Esophagus (tissue), 2 donors: ENCODE data around the gene PLXNB1. TPM values are rescaled to one million over a fixed set of nuclear protein-coding genes. Genes with fewer than 3 reads are reported as not detected.

Experiments
- H3K27ac ChIP-seq, 2 donors: one replicate each; pipeline ENCODE4 v1.5.1; 2013; ENCODE audit warnings: low read depth in 2 of 2, mild to moderate bottlenecking in 2 of 2, inconsistent platforms in 1 of 2, low read length in 1 of 2, moderate library complexity in 1 of 2
- H3K27me3 ChIP-seq, 2 donors: one replicate each; pipeline ENCODE4 v1.6.1; 2013; ENCODE audit warnings: low read length in 2 of 2, control low read depth in 1 of 2, mild to moderate bottlenecking in 1 of 2; ENCODE audit not compliant: insufficient read depth in 2 of 2, control insufficient read depth in 1 of 2
- H3K36me3 ChIP-seq, 2 donors: one replicate each; pipeline ENCODE4 v1.6.1; 2013; ENCODE audit warnings: low read length in 1 of 2; ENCODE audit not compliant: control insufficient read depth in 2 of 2, insufficient read depth in 2 of 2
- H3K4me1 ChIP-seq, 2 donors: one replicate each; pipeline ENCODE4 v1.6.1; 2013; ENCODE audit warnings: low read length in 1 of 2; ENCODE audit not compliant: control insufficient read depth in 2 of 2, insufficient read depth in 2 of 2
- H3K4me3 ChIP-seq, 2 donors: one replicate each; pipeline ENCODE4 v1.5.1; 2013; ENCODE audit warnings: low read length in 2 of 2, mild to moderate bottlenecking in 2 of 2, low read depth in 1 of 2, moderate library complexity in 1 of 2
- H3K9me3 ChIP-seq, 2 donors: one replicate each; pipeline ENCODE4 v1.6.1; 2013; ENCODE audit warnings: mild to moderate bottlenecking in 2 of 2, low read depth in 1 of 2, low read length in 1 of 2, moderate library complexity in 1 of 2; ENCODE audit not compliant: control insufficient read depth in 2 of 2, insufficient read depth in 1 of 2
- WGBS, 2 donors: extraction: QIAGEN DNeasy Blood & Tissue Kit; methylation state at CpG; one replicate each; pipeline ENCODE4 v1.1.7; 2013; 5-methylcytosine and 5-hydroxymethylcytosine counted together
- polyA plus RNA-seq, 2 donors: library from polyadenylated mRNA; stranded (reverse); fragments of 200-250 nt; gene quantifications; one replicate each; pipeline ENCODE4 v1.2.3, GENCODE V29; 2013
- donor health status: healthy with polysubstance abuse.
- donor health status: Bipolar disorder and iron deficiency.

Gene PLXNB1
- polyA plus RNA-seq, 2 donors = 73.4 to 298 TPM

- H3K27ac ChIP-seq = no peak overlapping the region
- peaks cover 0 to 2% of the 10 kb centered on the region in 2 donors for H3K9me3 ChIP-seq
- WGBS, 2 donors = 89 to 94% methylated on average over 4 of the region's 4 CpGs
- no peak overlapping the region for H3K4me3 ChIP-seq
- H3K27me3 ChIP-seq = no peaks in the 10 kb centered on the region
- peaks cover 4 to 19% of the 10 kb centered on the region in 2 donors for H3K4me1 ChIP-seq
- H3K36me3 ChIP-seq = peaks cover 19 to 91% of the 10 kb centered on the region in 2 donors
Observed at GRCh38 chr3:48416546-48416945, 13.3 kb downstream of the PLXNB1 start.

GRCh38 chr3:48416091-48416505, 13.8 kb downstream of the PLXNB1 start:
- peaks cover 19 to 91% of the 10 kb centered on the region in 2 donors for H3K36me3 ChIP-seq
- 85 to 86% methylated on average over 14 of the region's 14 CpGs for WGBS, 2 donors
- no peak overlapping the region for H3K4me3 ChIP-seq
- H3K27me3 ChIP-seq = no peaks in the 10 kb centered on the region
- H3K4me1 ChIP-seq = peaks cover 4 to 19% of the 10 kb centered on the region in 2 donors
- H3K9me3 ChIP-seq = peaks cover 0 to 2% of the 10 kb centered on the region in 2 donors
- no peak overlapping the region for H3K27ac ChIP-seq

GRCh38 chr3:48415251-48415953, 14.5 kb downstream of the PLXNB1 start:
- Histone ChIP-seq H3K4me3 (no peak overlapping the region), H3K36me3 (peaks cover 24 to 92% of the 10 kb centered on the region in 2 donors), H3K27me3 (no peaks in the 10 kb centered on the region), H3K9me3 (peaks cover 0 to 2% of the 10 kb centered on the region in 2 donors), H3K27ac (no peak overlapping the region), H3K4me1 (peaks cover 4 to 19% of the 10 kb centered on the region in 2 donors)
- 83 to 90% methylated on average over 24 of the region's 24 CpGs for WGBS, 2 donors

GRCh38 chr3:48414376-48415250, 15.3 kb downstream of the PLXNB1 start:
- WGBS, 2 donors = 67 to 83% methylated on average over 25 of the region's 25 CpGs
- Histone ChIP-seq H3K27ac (peak overlapping the region in 1 of 2 donors; percentile 5), H3K36me3 (peaks cover 25 to 94% of the 10 kb centered on the region in 2 donors)

GRCh38 chr3:48413611-48414010, 16.3 kb downstream of the PLXNB1 start:
- Histone ChIP-seq H3K27me3 (no peaks in the 10 kb centered on the region), H3K36me3 (peaks cover 25 to 94% of the 10 kb centered on the region in 2 donors), H3K4me1 (peaks cover 4 to 19% of the 10 kb centered on the region in 2 donors), H3K9me3 (peaks cover 0 to 2% of the 10 kb centered on the region in 2 donors), H3K4me3 (no peak overlapping the region), H3K27ac (peak overlapping the region; percentile 70)
- 67 to 81% methylated on average over 14 of the region's 14 CpGs for WGBS, 2 donors

More at GRCh38 chr3:48414376-48415250, 15.3 kb downstream of the PLXNB1 start:
- H3K9me3 ChIP-seq = peaks cover 0 to 2% of the 10 kb centered on the region in 2 donors
- no peak overlapping the region for H3K4me3 ChIP-seq
- peaks cover 4 to 19% of the 10 kb centered on the region in 2 donors for H3K4me1 ChIP-seq
- H3K27me3 ChIP-seq = no peaks in the 10 kb centered on the region

- WGBS, 2 donors = 48 to 61% methylated on average over 8 of the region's 8 CpGs
- Histone ChIP-seq H3K27ac (peak overlapping the region; percentile 70), H3K36me3 (peaks cover 25 to 94% of the 10 kb centered on the region in 2 donors), H3K4me1 (peaks cover 4 to 19% of the 10 kb centered on the region in 2 donors), H3K9me3 (peaks cover 0 to 2% of the 10 kb centered on the region in 2 donors), H3K27me3 (no peaks in the 10 kb centered on the region), H3K4me3 (no peak overlapping the region)
Observed at GRCh38 chr3:48413086-48413485, 16.8 kb downstream of the PLXNB1 start.

GRCh38 chr3:48412375-48413001, 17.4 kb downstream of the PLXNB1 start:
- peaks cover 25 to 92% of the 10 kb centered on the region in 2 donors for H3K36me3 ChIP-seq
- H3K4me1 ChIP-seq = peaks cover 4 to 19% of the 10 kb centered on the region in 2 donors
- no peaks in the 10 kb centered on the region for H3K9me3 ChIP-seq
- no peaks in the 10 kb centered on the region for H3K27me3 ChIP-seq
- peak overlapping the region; percentile 70 for H3K27ac ChIP-seq
- H3K4me3 ChIP-seq = no peak overlapping the region
- 70 to 84% methylated on average over 19 of the region's 19 CpGs for WGBS, 2 donors

GRCh38 chr3:48411606-48412374, 18.1 kb downstream of the PLXNB1 start:
- Histone ChIP-seq H3K27ac (no peak overlapping the region), H3K4me1 (peaks cover 4 to 19% of the 10 kb centered on the region in 2 donors), H3K27me3 (no peaks in the 10 kb centered on the region), H3K4me3 (no peak overlapping the region), H3K9me3 (no peaks in the 10 kb centered on the region), H3K36me3 (peaks cover 23 to 92% of the 10 kb centered on the region in 2 donors)
- 89 to 91% methylated on average over 11 of the region's 11 CpGs for WGBS, 2 donors
